Transverse colon (tissue), 4 donors: ENCODE results near the gene LTBR. TPM values are rescaled to one million over a fixed set of nuclear protein-coding genes. Genes with fewer than 3 reads are reported as not detected.

Experiments
- DNase-seq: peaks from one replicate; pipeline ENCODE4 v3.0.0-alpha.2; 2019
- H3K27ac ChIP-seq, 4 donors: fragments of 200-600 bp; sonication (generic); 2 replicates each; pipeline ENCODE4 v1.5.1; 2016 to 2018; ENCODE audit warnings: inconsistent platforms in 4 of 4
- H3K27me3 ChIP-seq: fragments of 200-600 bp; sonication (generic); 2 replicates; pipeline ENCODE4 v1.5.1; 2017; ENCODE audit warnings: inconsistent platforms
- H3K36me3 ChIP-seq, 4 donors: fragments of 200-600 bp; sonication (generic); 2 replicates each; pipeline ENCODE4 v1.5.1; 2017 to 2019; ENCODE audit warnings: inconsistent platforms in 4 of 4
- H3K4me1 ChIP-seq, 4 donors: fragments of 200-600 bp; sonication (generic); 2 replicates each; pipeline ENCODE4 v1.5.1; 2017 to 2020; ENCODE audit warnings: inconsistent platforms in 4 of 4
- H3K4me3 ChIP-seq, 4 donors: fragments of 200-600 bp; sonication (generic); 1 replicate in 1 of 4; 2 replicates in 3 of 4; pipeline versions ENCODE4 v1.5.1 to v1.6.1; 2017 to 2019; ENCODE audit warnings: inconsistent platforms in 4 of 4
- H3K9me3 ChIP-seq, 2 donors: fragments of 200-600 bp; sonication (generic); 2 replicates each; pipeline ENCODE4 v1.5.1; 2017 to 2019; ENCODE audit warnings: inconsistent platforms in 2 of 2
- EP300 ChIP-seq: sonication (generic); formaldehyde crosslinking; IDR thresholded peaks from one replicate; pipeline ENCODE4 v1.6.1; 2017; ENCODE audit warnings: antibody characterized with exemption, low read depth
- POLR2A ChIP-seq: fragments of 450-650 bp; IDR thresholded peaks from one replicate; pipeline ENCODE4 v1.6.1; 2016; ENCODE audit warnings: antibody characterized with exemption, mild to moderate bottlenecking, moderate library complexity
- POLR2AphosphoS5 ChIP-seq, 3 donors: sonication (generic); formaldehyde crosslinking; IDR thresholded peaks; one replicate each; pipeline ENCODE4 v1.6.1; 2016; ENCODE audit warnings: antibody characterized with exemption in 3 of 3
- WGBS, 2 donors: methylation state at CpG; one replicate each; pipeline ENCODE4 v1.1.5; 2018; ENCODE audit warnings: low coverage in 1 of 2; 5-methylcytosine and 5-hydroxymethylcytosine counted together
- in situ Hi-C, 4 donors: fragments of 200-750 bp; cut with MboI; loops; one replicate each; pipeline versions ENCODE4 v1.15.0 to v1.15.1; 2017; ENCODE audit warnings: low sequenced_read_pairs in 3 of 4, low pct_ligation_motif_present in 1 of 4, low pct_unique_long_range_greater_than_20kb in 1 of 4
- intact Hi-C: fragments of 100-400 bp; cut with DNase I; formaldehyde crosslinking; loops from one replicate; pipeline ENCODE4 v1.15.1; 2023; ENCODE audit warnings: low total_unique reads
- total RNA-seq, 4 donors: library from RNA; depleted of rRNA; stranded (reverse); fragments of >200 nt; gene quantifications; one replicate each; pipeline ENCODE4 v1.1.0, GENCODE V29; 2016
- TF ChIP-seq, protein P1 (sequence below), 5 experiments: fragments of 200-600 bp in 3 of 5; fragments of 450-650 bp in 2 of 5; sonication (generic) in 3 of 5; IDR thresholded peaks; 1 replicate in 2 of 5; 2 replicates in 3 of 5; pipeline ENCODE4 v1.5.1; 2016 to 2017; ENCODE audit warnings: antibody characterized with exemption in 5 of 5, inconsistent platforms in 3 of 5, mild to moderate bottlenecking in 2 of 5, moderate library complexity in 1 of 5

LTBR gene
- total RNA-seq, 4 donors from 2014 or later: 148 to 367 (median 208) TPM

DNA sequence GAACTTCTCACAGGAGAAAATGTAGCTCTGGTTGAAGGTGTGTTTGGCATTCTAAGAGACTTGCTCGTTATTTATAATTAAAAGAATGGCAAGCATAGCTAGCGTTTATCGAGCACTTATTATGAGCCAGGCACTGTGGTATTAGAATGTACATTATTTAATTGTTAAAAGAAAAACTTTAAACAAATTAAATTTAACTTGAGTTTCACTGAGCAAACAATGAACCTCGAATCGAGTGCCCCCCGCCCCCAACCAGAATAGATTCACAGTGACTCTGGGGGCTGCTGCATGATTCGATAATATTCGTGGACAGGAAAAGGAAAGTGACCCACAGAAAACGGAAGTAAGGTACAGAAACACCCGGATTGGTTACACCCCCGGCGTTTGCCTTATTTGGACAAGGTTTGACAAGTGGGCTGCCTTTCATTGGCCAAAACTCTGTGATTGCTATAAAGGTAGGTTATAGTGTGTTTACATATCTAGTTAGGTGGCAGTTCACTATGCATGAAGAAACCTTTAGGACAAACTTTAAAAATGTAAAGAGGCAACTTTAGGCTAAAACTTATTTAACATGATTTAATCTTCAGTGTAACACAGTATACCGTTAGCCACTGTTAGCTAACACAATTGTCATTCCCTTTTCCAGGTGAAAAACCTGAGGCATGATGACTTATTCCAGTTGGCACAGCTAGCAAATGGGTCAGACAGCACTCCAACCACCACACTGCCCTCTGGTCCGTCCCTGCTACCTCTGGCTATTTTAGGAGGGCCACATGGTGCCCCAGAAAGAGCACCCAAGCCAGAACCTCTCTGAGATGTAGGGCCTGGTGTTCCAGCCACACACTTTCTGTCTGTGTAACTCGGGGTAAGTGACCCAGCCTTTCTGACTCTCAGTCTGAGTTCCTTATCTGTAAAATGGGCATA is 15.7 kb upstream of the LTBR start:
- H3K4me1 ChIP-seq: peaks cover 10 to 81% (median 45%) of the 10 kb centered on the region in 4 donors
- WGBS, 2 donors: 46 to 57% methylated on average over 11 to 15 of the region's 15 CpGs
- H3K27ac ChIP-seq: peak overlapping the region; percentile 47 to 93 (median 72)
- TF ChIP-seq EP300 (no peak), POLR2AphosphoS5 (IDR thresholded peaks at IDR 0.05) (no peak), POLR2A (no peak)
- TF ChIP-seq, protein P1, sequence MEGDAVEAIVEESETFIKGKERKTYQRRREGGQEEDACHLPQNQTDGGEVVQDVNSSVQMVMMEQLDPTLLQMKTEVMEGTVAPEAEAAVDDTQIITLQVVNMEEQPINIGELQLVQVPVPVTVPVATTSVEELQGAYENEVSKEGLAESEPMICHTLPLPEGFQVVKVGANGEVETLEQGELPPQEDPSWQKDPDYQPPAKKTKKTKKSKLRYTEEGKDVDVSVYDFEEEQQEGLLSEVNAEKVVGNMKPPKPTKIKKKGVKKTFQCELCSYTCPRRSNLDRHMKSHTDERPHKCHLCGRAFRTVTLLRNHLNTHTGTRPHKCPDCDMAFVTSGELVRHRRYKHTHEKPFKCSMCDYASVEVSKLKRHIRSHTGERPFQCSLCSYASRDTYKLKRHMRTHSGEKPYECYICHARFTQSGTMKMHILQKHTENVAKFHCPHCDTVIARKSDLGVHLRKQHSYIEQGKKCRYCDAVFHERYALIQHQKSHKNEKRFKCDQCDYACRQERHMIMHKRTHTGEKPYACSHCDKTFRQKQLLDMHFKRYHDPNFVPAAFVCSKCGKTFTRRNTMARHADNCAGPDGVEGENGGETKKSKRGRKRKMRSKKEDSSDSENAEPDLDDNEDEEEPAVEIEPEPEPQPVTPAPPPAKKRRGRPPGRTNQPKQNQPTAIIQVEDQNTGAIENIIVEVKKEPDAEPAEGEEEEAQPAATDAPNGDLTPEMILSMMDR (IDR thresholded peaks at IDR 0.05): no peak
- H3K4me3 ChIP-seq: no peak overlapping the region
- H3K36me3 ChIP-seq: no peaks in the 10 kb centered on the region
- H3K27me3 ChIP-seq: no peaks in the 10 kb centered on the region
- no peaks in the 10 kb centered on the region for H3K9me3 ChIP-seq
- in situ Hi-C loops: no loop called here
- no peak for DNase-seq
- intact Hi-C loops: no loop called here

DNA sequence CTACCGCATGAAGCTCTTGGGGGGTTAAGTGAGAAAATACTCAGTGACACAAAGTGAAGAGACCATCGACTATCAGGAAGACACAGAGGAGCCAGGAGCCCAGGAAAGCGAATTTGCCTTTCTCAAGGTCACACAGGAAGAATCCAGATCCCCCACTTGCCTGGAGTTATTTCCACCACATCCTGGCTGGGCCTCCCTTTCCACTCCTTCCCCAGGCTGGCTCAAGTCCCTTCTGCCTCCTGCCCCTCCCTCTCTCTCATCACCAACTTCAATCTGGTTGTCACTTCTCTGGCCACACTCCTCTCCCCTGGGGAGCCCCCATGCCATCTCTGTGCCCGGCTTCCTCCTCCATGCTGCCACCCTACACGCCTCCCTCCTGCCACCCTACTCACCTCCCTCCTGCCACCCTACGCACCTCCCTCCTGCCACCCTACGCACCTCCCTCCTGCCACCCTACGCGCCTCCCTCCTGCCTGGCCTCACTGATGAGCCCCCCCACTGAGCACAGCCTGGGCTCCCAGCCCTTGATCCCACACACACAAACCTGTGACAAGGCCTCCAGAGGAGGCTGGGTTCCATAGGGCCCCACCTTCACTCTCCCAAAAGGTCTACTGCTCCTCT is 14.9 kb upstream of the LTBR start:
- Histone ChIP-seq H3K9me3 (no peaks in the 10 kb centered on the region), H3K27ac (peak overlapping the region; percentile 31 to 93 (median 72)), H3K4me3 (no peak overlapping the region), H3K36me3 (no peaks in the 10 kb centered on the region), H3K4me1 (peaks cover 10 to 75% (median 38%) of the 10 kb centered on the region in 4 donors), H3K27me3 (no peaks in the 10 kb centered on the region)
- intact Hi-C loops (no loop called here), in situ Hi-C loops (no loop called here)
- no peak for DNase-seq
- no peak for TF ChIP-seq EP300
- no peak for TF ChIP-seq POLR2AphosphoS5 (IDR thresholded peaks at IDR 0.05)
- no peak for TF ChIP-seq POLR2A
- TF ChIP-seq, protein P1 (IDR thresholded peaks at IDR 0.05): no peak
- WGBS, 2 donors: 82 to 85% methylated on average over 6 to 9 of the region's 9 CpGs

DNA sequence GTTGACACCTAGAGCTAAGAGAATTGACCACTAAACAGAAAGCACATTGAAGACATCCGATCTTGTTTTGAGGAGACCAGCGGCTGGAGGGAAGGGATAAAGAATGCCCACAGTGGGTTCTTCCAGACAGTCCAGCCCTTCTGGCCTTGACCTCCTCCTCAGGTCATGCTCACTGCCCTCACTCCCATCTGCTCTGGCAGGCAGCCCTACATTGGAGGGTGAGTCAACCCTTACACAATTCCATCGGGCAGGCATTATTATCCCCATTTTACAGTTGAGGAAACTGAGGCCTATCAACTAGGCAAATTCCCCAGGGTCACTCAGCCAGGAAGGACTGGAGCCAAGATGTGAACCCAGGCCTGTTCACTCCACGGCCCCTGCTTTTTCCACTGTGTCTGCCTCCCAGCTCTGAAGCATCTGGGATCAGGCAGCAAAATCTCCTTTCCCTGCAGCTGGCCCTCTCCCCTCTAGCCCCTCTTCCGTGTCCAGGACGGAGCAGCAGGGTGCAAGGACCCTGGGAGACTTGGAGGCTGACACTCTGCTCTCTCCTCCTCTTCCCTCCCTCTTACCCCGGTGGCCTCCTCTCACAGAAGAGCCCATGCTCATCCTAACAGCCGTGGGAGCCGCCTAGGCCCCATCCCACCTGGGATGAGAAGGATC is 13.9 kb upstream of the LTBR start:
- H3K9me3 ChIP-seq: no peaks in the 10 kb centered on the region
- no peaks in the 10 kb centered on the region for H3K27me3 ChIP-seq
- in situ Hi-C loops (no loop called here), intact Hi-C loops (no loop called here)
- H3K4me1 ChIP-seq: peaks cover 10 to 65% (median 33%) of the 10 kb centered on the region in 4 donors
- WGBS, 2 donors: 89% methylated on average over 9 of the region's 9 CpGs; no CpG with 5 or more reads in 1 of the 2 donors
- H3K4me3 ChIP-seq: peak overlapping the region in 1 of 4 donors; percentile 10
- DNase-seq: no peak
- TF ChIP-seq EP300: no peak
- TF ChIP-seq POLR2A: no peak
- peak overlapping the region; percentile 87 to 93 (median 89) for H3K27ac ChIP-seq
- H3K36me3 ChIP-seq: no peaks in the 10 kb centered on the region

DNA sequence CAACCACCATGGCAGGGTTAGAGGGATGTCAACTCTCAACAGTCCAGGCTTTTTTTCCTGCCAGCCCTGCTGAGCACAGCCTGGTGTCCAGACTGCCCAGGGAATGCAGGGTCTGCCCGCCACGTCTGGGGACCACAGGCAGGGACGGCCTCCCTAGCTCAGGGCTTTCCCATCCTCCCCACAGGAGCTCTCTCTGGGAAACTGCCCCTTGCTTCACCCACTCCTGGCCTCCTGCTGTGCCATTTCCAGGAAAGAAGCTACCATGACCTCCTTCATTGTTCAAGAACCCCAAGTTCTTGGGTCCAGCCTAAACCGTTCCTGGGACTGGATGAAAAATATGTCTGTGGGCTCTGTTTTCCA is 13.4 kb upstream of the LTBR start:
- peak overlapping the region; percentile 87 to 93 (median 89) for H3K27ac ChIP-seq
- in situ Hi-C loops: no loop called here
- no peaks in the 10 kb centered on the region for H3K9me3 ChIP-seq
- peaks cover 11 to 65% (median 35%) of the 10 kb centered on the region in 4 donors for H3K4me1 ChIP-seq
- peak overlapping the region in 1 of 4 donors; percentile 10 for H3K4me3 ChIP-seq
- H3K27me3 ChIP-seq: no peaks in the 10 kb centered on the region
- intact Hi-C loops: no loop called here
- no peaks in the 10 kb centered on the region for H3K36me3 ChIP-seq
- 40 to 78% methylated on average over 1 to 4 of the region's 4 CpGs for WGBS, 2 donors
- TF ChIP-seq EP300 (no peak), POLR2A (no peak), POLR2AphosphoS5 (IDR thresholded peaks at IDR 0.05) (no peak)
- TF ChIP-seq, protein P1 (IDR thresholded peaks at IDR 0.05): no peak
- no peak for DNase-seq
